ENCODE measurements around the gene TRPC4.
"Not testable (repeated sequence)": the region's sequence is repeated elsewhere in the genome, so short reads cannot be mapped to it uniquely, and the experiment has no call there.

The TRPC4 gene

GRCh38 chr13:37597477-37598025 lies 272.0 kb downstream of the TRPC4 start:
- DNase-seq, result no peak

GRCh38 chr13:37596805-37597204 lies 272.8 kb downstream of the TRPC4 start:
- DNase-seq, result no peak

- DNase-seq, result no peak
These were observed 274.4 kb downstream of the TRPC4 start for GRCh38 chr13:37595162-37595561.

GRCh38 chr13:37594550-37594949 lies 275.0 kb downstream of the TRPC4 start:
- no peak for DNase-seq

GRCh38 chr13:37589381-37589780 lies 280.2 kb downstream of the TRPC4 start:
- DNase-seq, result not testable (repeated sequence)

- no peak for DNase-seq
These were observed 282.3 kb downstream of the TRPC4 start for GRCh38 chr13:37587236-37587635.
